KMS-11 (cell line): ENCODE results near the gene LCA5.

ENCODE experiments used
- H2AFZ ChIP-seq: fragments of 200-600 bp; sonication (generic); 2 replicates; pipeline ENCODE4 v1.6.1; 2016; ENCODE audit warnings: antibody characterized with exemption, mixed run types, low read depth
- H3K27ac ChIP-seq: fragments of 200-600 bp; sonication (generic); 2 replicates; pipeline ENCODE4 v1.6.1; 2016; ENCODE audit warnings: mild to moderate bottlenecking, mixed run types
- H3K27me3 ChIP-seq: fragments of 200-600 bp; sonication (generic); 2 replicates; pipeline ENCODE4 v1.6.1; 2017; ENCODE audit warnings: mild to moderate bottlenecking, low read depth, mixed run types, moderate library complexity; ENCODE audit not compliant: insufficient read depth
- H3K36me3 ChIP-seq: fragments of 200-600 bp; sonication (generic); 2 replicates; pipeline ENCODE4 v1.6.1; 2017; ENCODE audit warnings: mild to moderate bottlenecking, mixed run types; ENCODE audit not compliant: insufficient read depth
- H3K4me1 ChIP-seq: fragments of 200-600 bp; sonication (generic); 2 replicates; pipeline ENCODE4 v1.6.1; 2016; ENCODE audit warnings: mild to moderate bottlenecking, low read depth, mixed run types; ENCODE audit not compliant: poor library complexity, severe bottlenecking
- H3K4me2 ChIP-seq: fragments of 200-600 bp; sonication (generic); 2 replicates; pipeline ENCODE4 v1.7.0; 2016; ENCODE audit warnings: mild to moderate bottlenecking, mixed run types
- H3K4me3 ChIP-seq: fragments of 200-600 bp; sonication (generic); IDR thresholded peaks from 2 replicates; pipeline ENCODE4 v1.6.1; 2017; ENCODE audit warnings: low read depth, low read length, mixed read lengths; ENCODE audit not compliant: insufficient read depth
- H3K79me2 ChIP-seq: fragments of 200-600 bp; sonication (generic); 2 replicates; pipeline ENCODE4 v1.6.1; 2016; ENCODE audit warnings: low read depth, mixed run types; ENCODE audit not compliant: insufficient read depth
- H3K9ac ChIP-seq: fragments of 200-600 bp; sonication (generic); 2 replicates; pipeline ENCODE4 v1.6.1; 2016; ENCODE audit warnings: mild to moderate bottlenecking, mixed run types
- H4K20me1 ChIP-seq: fragments of 200-600 bp; sonication (generic); 2 replicates; pipeline ENCODE4 v1.6.1; 2016; ENCODE audit warnings: mild to moderate bottlenecking, mixed run types; ENCODE audit not compliant: insufficient read depth
- CTCF ChIP-seq: fragments of 200-600 bp; sonication (generic); conservative IDR thresholded peaks from 2 replicates; pipeline ENCODE4 v1.6.1; 2017; ENCODE audit warnings: low read depth, mild to moderate bottlenecking, antibody characterized with exemption, low read length, moderate library complexity, mixed read lengths

LCA5 gene

GRCh38 chr6:79498842-79499241 lies 38.4 kb downstream of the LCA5 start:
- Histone ChIP-seq H3K4me1 (no peaks in the 10 kb centered on the region), H2AFZ (no peak overlapping the region), H3K27ac (no peak overlapping the region), H4K20me1 (no peaks in the 10 kb centered on the region), H3K27me3 (no peaks in the 10 kb centered on the region), H3K4me3 (no peak overlapping the region), H3K79me2 (no peaks in the 10 kb centered on the region), H3K36me3 (no peaks in the 10 kb centered on the region), H3K4me2 (no peak overlapping the region), H3K9ac (no peak overlapping the region)
- no peak for TF ChIP-seq CTCF

- Histone ChIP-seq H3K27ac (no peak overlapping the region), H2AFZ (no peak overlapping the region), H3K36me3 (no peaks in the 10 kb centered on the region), H3K27me3 (no peaks in the 10 kb centered on the region), H4K20me1 (no peaks in the 10 kb centered on the region), H3K79me2 (no peaks in the 10 kb centered on the region), H3K4me3 (no peak overlapping the region), H3K4me1 (no peaks in the 10 kb centered on the region), H3K4me2 (no peak overlapping the region), H3K9ac (no peak overlapping the region)
- TF ChIP-seq CTCF, result no peak
Measured at GRCh38 chr6:79495246-79495645, 42.0 kb downstream of the LCA5 start.

GRCh38 chr6:79494841-79495240 lies 42.4 kb downstream of the LCA5 start:
- Histone ChIP-seq H2AFZ (no peak overlapping the region), H3K4me1 (no peaks in the 10 kb centered on the region), H4K20me1 (no peaks in the 10 kb centered on the region), H3K79me2 (no peaks in the 10 kb centered on the region), H3K27me3 (no peaks in the 10 kb centered on the region), H3K27ac (no peak overlapping the region), H3K4me2 (no peak overlapping the region), H3K4me3 (no peak overlapping the region), H3K9ac (no peak overlapping the region), H3K36me3 (no peaks in the 10 kb centered on the region)
- no peak for TF ChIP-seq CTCF

GRCh38 chr6:79470728-79471127 lies 66.5 kb downstream of the LCA5 start:
- no peak overlapping the region for H3K4me2 ChIP-seq
- no peaks in the 10 kb centered on the region for H3K4me1 ChIP-seq
- H3K27ac ChIP-seq, result no peak overlapping the region
- no peak overlapping the region for H3K9ac ChIP-seq
- no peaks in the 10 kb centered on the region for H3K79me2 ChIP-seq
- no peak for TF ChIP-seq CTCF
- H3K4me3 ChIP-seq, result no peak overlapping the region
- H2AFZ ChIP-seq, result no peak overlapping the region
- no peaks in the 10 kb centered on the region for H3K36me3 ChIP-seq
- no peaks in the 10 kb centered on the region for H3K27me3 ChIP-seq
- no peaks in the 10 kb centered on the region for H4K20me1 ChIP-seq
